HepG2 (cell line): ENCODE data around the gene PAFAH1B1. TPM values are rescaled to one million over a fixed set of nuclear protein-coding genes. Genes with fewer than 3 reads are reported as not detected.

ENCODE experiments used
- ARID5B ChIP-seq: IDR thresholded peaks from 2 replicates; pipeline ENCODE4 v1.4.0; 2020; ENCODE audit warnings: mild to moderate bottlenecking, missing genetic modification reagents
- ETS1 ChIP-seq: sonication (generic); formaldehyde crosslinking; IDR thresholded peaks from 2 replicates; pipeline ENCODE4 v1.4.0; 2020; ENCODE audit warnings: missing genetic modification reagents
- FOXC1 ChIP-seq: sonication (generic); formaldehyde crosslinking; IDR thresholded peaks from 2 replicates; pipeline ENCODE4 v1.8.0; 2022; ENCODE audit warnings: mild to moderate bottlenecking, missing genetic modification reagents, borderline replicate concordance
- GATAD1 ChIP-seq: IDR thresholded peaks from 2 replicates; pipeline ENCODE4 v1.6.1; 2016; ENCODE audit warnings: missing genetic modification reagents, missing compliant biosample characterization
- GATAD2A ChIP-seq: IDR thresholded peaks from 2 replicates; pipeline ENCODE4 v1.6.1; 2016
- GMEB1 ChIP-seq: sonication (generic); formaldehyde crosslinking; IDR thresholded peaks from 2 replicates; pipeline ENCODE4 v1.5.1; 2020; ENCODE audit warnings: missing genetic modification reagents, mild to moderate bottlenecking, borderline replicate concordance
- GMEB2 ChIP-seq: IDR thresholded peaks from 2 replicates; pipeline ENCODE4 v1.6.1; 2016; ENCODE audit warnings: missing biosample characterization, missing genetic modification reagents, low read depth
- KDM2A ChIP-seq: sonication (generic); formaldehyde crosslinking; IDR thresholded peaks from 2 replicates; pipeline ENCODE4 v1.4.0; 2020; ENCODE audit warnings: low read depth, missing genetic modification reagents, borderline replicate concordance
- MTF2 ChIP-seq: sonication (generic); formaldehyde crosslinking; IDR thresholded peaks from 2 replicates; pipeline ENCODE4 v1.5.0; 2020; ENCODE audit warnings: missing genetic modification reagents, borderline replicate concordance
- MXI1 ChIP-seq: IDR thresholded peaks from 3 replicates; pipeline ENCODE4 v1.6.1; 2012; ENCODE audit warnings: low read depth, low read length, inconsistent platforms, borderline replicate concordance
- NFKB2 ChIP-seq: sonication (generic); formaldehyde crosslinking; IDR thresholded peaks from 2 replicates; pipeline ENCODE4 v1.4.0; 2020; ENCODE audit warnings: missing genetic modification reagents, borderline replicate concordance
- NFYB ChIP-seq: sonication (generic); formaldehyde crosslinking; IDR thresholded peaks from 2 replicates; pipeline ENCODE4 v1.4.0; 2020; ENCODE audit warnings: missing genetic modification reagents
- RBM39 ChIP-seq: fragments of 200-400 bp; formaldehyde crosslinking; IDR thresholded peaks from one replicate; pipeline ENCODE4 v1.6.1; 2018; ENCODE audit warnings: antibody characterized with exemption, mild to moderate bottlenecking, low read depth, low read length; ENCODE audit not compliant: poor library complexity, severe bottlenecking
- TAF1 ChIP-seq: sonication (generic); formaldehyde crosslinking; IDR thresholded peaks from 2 replicates; pipeline ENCODE4 v1.4.0; 2020; ENCODE audit warnings: missing genetic modification reagents
- U2AF2 ChIP-seq: fragments of 200-400 bp; formaldehyde crosslinking; IDR thresholded peaks from 2 replicates; pipeline ENCODE4 v1.6.1; 2017; ENCODE audit warnings: low read depth, mild to moderate bottlenecking, low read length
- ZNF331 ChIP-seq: sonication (generic); formaldehyde crosslinking; IDR thresholded peaks from 2 replicates; pipeline ENCODE4 v1.4.0; 2020; ENCODE audit warnings: missing genetic modification reagents
- ZNF501 ChIP-seq: sonication (generic); formaldehyde crosslinking; IDR thresholded peaks from 2 replicates; pipeline ENCODE4 v1.5.1; 2020; ENCODE audit warnings: mild to moderate bottlenecking, moderate library complexity, missing genetic modification reagents
- ZNF503 ChIP-seq: sonication (generic); formaldehyde crosslinking; IDR thresholded peaks from 2 replicates; pipeline ENCODE4 v1.4.0; 2020; ENCODE audit warnings: missing genetic modification reagents
- ZNF614 ChIP-seq: IDR thresholded peaks from 2 replicates; pipeline ENCODE4 v1.6.1; 2018; ENCODE audit warnings: missing biosample characterization, missing genetic modification reagents, inconsistent platforms, borderline replicate concordance
- polyA plus RNA-seq, 8 experiments: library from polyadenylated mRNA; depleted of rRNA in 3 of 8; stranded (reverse) in 7 of 8; unstranded in 1 of 8; fragments of >200 nt; fragmentation: Illumina TruSeq in 4 of 8; extraction: Trizol in 4 of 8; gene quantifications; 2 replicates each; pipeline versions ENCODE4 v1.2.1 to v1.2.3, GENCODE V29; 2011 to 2016; ENCODE audit warnings: low read depth in 4 of 8, missing spikeins in 1 of 8, mixed read lengths in 1 of 8; ENCODE audit not compliant: insufficient read depth in 1 of 8
- total RNA-seq, 5 experiments: library from RNA; depleted of rRNA; stranded (reverse); fragments of >200 nt; fragmentation: Illumina TruSeq; extraction: Trizol; gene quantifications; 2 replicates each; pipeline ENCODE4 v1.2.3, GENCODE V29; 2016; ENCODE audit warnings: low read depth in 1 of 5

PAFAH1B1 gene
- total and polyA plus RNA-seq, 2 of the 13 experiments (the other 11 are each of a cell fraction or from before 2014, with no cell fraction given): 46.0 to 64.9 TPM

GRCh38 chr17:2711608-2712299 is 118.3 kb downstream of the PAFAH1B1 start, which contains the start of gene CLUH (continued):
- TF ChIP-seq ZNF331 (CRISPR knock-in tag): peak; percentile 62; the same call in 1 of the 2 replicates
- peak; percentile 86 for TF ChIP-seq GATAD1 (CRISPR knock-in tag)
- TF ChIP-seq NFKB2 (CRISPR knock-in tag): peak; percentile 61; the same call in 1 of the 2 replicates
- no peak for TF ChIP-seq U2AF2
- TF ChIP-seq MTF2 (CRISPR knock-in tag): no peak
- TF ChIP-seq GATAD2A: peak; percentile 50
- peak; percentile 36 for TF ChIP-seq ARID5B (CRISPR knock-in tag)
- TF ChIP-seq ZNF614 (CRISPR knock-in tag): 0 out of 2 replicates have a peak, but pooled peaks have one; percentile 32
- TF ChIP-seq TAF1 (CRISPR knock-in tag): peak; percentile 68
- TF ChIP-seq GMEB2: peak; percentile 90
- peak; percentile 92 for TF ChIP-seq MXI1
- TF ChIP-seq GMEB1 (CRISPR knock-in tag): peak; percentile 96
- peak; percentile 73 for TF ChIP-seq RBM39
- TF ChIP-seq ETS1 (CRISPR knock-in tag): 0 out of 2 replicates have a peak, but pooled peaks have one; percentile 28
- 0 out of 2 replicates have a peak, but pooled peaks have one; percentile 6 for TF ChIP-seq NFYB (CRISPR knock-in tag)
- TF ChIP-seq KDM2A (CRISPR knock-in tag): peak; percentile 70; the same call in 1 of the 2 replicates
- peak; percentile 82 for TF ChIP-seq FOXC1 (CRISPR knock-in tag)
- TF ChIP-seq ZNF501 (CRISPR knock-in tag): peak; percentile 45; the same call in 1 of the 2 replicates
- no peak; the same call in 1 of the 2 replicates for TF ChIP-seq ZNF503 (CRISPR knock-in tag)
